HG03025 (cell line): ENCODE results near the gene SYNGR1.

Experiments
- ATAC-seq: cut with Tn5 transposase; IDR thresholded peaks from one replicate; pipeline ENCODE4 v1.9.1; 2021; ENCODE audit warnings: mild to moderate bottlenecking, moderate library complexity; ENCODE audit not compliant: unreplicated experiment, low FRiP score

Gene SYNGR1

DNA sequence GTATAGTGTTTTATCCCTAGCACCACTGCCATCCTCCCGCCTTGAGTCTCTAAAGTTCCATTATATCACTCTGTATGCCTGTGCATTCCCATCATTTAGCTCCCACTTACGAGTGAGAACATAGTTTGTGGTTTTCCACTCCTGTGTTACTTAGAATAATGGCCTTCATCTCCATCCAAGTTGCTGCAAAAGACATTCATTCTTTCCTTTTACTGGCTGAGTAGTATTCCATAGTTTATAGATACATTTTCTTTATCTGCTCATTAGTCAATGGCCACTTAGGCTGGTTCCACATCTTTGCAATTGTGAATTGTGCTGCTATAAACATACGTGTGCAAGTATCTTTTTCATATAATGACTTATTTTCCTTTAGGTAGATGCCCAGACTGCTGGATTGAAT is 74.2 kb downstream of the SYNGR1 start:
- ATAC-seq = no peak

DNA sequence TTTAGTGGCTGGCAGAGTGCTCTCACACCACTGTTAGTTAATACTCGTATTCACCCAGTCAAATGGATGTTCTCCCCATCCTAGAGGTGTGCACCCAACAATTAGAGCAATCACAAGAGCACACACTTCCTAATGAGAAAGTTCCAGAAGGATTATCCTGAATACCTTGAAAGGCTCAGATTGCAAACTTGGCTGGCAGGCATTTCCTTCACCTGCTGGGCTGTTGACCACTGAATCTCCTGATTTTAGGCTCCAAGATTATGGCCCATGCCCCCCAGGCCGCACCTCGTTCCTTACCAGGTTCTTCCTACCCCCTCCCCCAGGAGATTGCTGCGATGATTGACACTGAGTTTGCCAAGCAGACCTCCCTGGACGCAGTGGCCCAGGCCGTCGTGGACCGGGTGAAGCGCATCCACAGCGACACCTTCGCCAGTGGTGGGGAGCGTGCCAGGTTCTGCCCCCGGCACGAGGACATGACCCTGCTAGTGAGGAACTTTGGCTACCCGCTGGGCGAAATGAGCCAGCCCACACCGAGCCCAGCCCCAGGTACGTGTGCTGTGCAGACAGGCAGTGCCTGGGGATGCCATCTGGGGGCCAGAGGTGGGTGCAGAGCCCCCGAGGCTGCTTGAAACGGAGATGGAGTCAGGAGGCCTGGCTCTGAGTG is 76.7 kb downstream of the SYNGR1 start:
- ATAC-seq = no peak

DNA sequence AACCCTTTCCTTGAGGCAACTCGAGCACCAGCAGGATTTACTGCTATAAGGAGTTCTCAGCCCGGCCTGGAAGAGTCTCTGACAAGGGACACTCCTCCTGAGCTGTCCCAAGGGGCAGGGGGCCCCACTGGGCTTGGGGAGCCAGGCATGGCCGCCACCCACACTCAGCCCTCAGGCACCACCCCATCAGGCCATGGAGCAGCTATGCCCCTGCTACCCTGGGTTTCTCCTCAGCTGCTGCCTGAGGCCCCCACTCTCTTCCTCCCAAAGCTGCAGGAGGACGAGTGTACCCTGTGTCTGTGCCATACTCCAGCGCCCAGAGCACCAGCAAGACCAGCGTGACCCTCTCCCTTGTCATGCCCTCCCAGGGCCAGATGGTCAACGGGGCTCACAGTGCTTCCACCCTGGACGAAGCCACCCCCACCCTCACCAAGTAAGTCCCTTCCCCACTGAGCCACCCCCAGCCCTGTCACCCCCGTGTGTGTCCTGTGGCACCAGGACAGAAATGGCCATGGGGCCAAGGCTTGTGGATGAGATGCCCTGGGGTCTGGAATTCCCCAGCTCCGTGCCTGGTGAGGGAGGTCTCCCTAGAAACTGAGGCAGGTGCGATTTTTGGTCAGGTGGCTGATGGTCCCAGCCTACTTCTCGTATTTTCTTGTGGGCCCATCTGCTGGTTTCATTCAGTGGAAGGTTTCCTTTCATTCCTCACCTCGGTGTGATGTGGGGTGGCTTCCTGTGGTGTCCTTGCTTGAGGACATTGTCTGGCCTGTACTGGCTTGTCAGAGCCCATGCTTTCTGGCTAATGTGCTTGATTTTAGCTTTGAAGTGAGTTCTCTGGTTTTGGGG is 78.2 kb downstream of the SYNGR1 start:
- no peak for ATAC-seq

DNA sequence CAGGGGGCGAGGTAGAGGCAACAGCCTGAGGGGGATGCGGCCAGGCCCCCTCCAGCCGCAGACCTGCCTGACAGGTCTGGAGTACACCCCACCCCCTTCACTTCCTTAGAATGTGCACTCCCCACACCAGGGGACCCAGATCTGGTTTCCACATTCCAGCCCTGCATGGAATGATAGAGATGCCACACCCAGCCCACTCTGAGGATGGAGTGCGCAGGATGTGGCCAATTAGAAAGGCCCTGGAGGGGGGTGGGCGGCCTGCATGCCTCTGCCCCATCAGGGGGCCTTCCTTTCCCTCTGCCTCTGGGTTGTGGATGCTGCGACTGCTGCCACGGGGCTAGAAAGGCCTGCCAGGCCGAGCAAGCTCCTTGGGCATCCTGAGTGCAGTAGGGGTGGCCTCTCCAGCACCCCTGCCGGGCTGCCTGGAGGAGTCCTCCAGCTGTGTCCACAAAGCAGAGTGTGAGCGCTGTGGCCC is 78.8 kb downstream of the SYNGR1 start:
- ATAC-seq = no peak

DNA sequence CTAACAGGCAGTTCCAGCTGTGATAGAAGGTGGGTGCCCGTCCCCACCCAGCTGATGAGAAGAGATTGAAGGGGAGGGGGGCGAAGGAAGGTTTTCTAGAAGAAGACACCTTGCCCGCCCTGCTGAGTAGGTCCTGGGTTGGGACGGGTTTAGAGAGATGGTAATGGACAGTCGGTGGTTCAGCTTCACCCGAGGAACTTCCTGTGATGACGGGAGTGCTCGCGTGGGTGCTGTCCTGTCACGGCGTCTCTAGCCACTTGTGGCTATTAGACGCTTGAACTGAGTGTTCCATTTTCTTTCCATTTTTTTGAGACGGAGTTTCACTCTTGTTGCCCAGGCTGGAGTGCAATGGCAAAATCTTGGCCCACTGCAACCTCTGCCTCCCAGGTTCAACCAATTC is 79.4 kb downstream of the SYNGR1 start:
- ATAC-seq = no peak

DNA sequence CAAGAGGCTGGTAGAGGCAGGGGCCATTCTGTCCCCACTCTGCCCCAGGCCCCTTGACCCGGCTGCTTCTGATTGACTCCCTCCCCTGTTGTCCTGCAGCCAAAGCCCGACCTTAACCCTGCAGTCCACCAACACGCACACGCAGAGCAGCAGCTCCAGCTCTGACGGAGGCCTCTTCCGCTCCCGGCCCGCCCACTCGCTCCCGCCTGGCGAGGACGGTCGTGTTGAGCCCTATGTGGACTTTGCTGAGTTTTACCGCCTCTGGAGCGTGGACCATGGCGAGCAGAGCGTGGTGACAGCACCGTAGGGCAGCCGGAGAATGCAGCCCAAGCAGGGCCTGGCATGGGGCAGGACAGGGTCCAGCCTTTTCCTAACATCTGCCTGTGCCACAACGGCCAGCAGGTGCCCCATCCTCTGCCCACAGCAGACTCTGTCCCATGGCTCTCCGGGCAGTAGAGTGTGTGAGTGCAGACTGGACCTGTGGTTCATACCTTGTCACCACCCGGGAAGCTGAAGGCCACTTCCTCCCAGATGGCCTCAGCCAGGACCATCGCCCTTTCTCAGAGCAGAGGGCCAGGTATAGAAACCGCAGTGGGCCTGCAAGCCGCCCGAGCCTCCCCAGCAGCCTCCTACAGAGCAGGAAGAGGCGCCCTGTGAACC is 80.3 kb downstream of the SYNGR1 start:
- ATAC-seq = no peak

DNA sequence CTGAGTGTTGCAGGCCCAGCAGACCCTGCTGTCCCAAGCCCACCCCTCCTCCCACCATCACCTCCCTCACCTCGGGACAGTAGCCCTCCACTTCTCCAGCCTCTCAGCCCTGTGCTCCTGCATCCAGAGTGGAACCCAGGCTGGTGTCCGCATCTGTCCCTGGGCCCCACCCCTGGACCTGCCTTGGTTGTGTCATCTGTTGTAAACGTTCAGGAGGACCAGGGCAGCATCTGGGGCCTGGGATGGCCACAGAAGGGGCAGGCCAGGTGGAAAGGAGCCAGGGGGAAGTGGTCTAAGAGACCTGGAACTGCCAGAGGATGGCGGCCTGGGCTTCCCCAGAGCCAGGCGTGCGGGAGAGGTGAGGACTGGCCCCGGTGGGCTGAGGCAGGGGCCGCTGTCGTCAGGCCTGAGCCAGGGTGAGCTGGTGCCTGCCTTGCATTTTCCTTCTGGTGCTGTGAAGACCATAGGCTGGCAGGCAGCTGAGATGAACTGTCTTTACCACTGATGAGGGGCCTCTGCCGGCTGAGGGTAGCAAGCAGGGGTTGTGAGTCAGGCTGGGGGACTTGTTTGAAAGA is 80.9 kb downstream of the SYNGR1 start:
- no peak for ATAC-seq

DNA sequence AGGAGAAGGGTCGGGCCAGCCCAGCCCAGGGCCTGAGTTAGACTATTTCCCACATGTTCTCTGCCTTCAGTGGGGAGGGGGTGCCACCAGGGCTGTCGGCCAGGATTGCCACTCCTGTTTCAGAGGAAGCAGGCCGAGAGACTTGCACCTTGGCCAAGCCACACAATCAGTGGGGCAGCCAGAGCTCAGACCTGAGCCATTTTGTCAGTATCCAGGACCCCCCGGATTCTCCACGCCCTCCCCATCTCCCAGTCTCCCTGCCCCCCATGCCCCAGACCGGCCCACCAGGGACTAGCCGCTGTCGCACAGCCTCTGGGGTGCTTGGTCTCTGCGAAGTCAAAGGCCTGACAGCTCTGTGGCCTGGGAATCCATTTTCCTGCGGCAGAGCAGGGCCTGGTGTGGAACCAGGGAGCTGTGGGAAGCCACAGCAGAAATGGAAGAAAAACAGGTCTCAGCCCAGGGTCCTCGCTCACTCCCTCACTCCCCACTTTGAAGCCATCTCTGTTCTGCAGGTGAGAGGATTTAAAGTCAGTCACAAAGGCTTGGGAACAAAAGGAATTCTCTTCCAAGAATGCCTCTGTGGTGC is 81.5 kb downstream of the SYNGR1 start:
- no peak for ATAC-seq

DNA sequence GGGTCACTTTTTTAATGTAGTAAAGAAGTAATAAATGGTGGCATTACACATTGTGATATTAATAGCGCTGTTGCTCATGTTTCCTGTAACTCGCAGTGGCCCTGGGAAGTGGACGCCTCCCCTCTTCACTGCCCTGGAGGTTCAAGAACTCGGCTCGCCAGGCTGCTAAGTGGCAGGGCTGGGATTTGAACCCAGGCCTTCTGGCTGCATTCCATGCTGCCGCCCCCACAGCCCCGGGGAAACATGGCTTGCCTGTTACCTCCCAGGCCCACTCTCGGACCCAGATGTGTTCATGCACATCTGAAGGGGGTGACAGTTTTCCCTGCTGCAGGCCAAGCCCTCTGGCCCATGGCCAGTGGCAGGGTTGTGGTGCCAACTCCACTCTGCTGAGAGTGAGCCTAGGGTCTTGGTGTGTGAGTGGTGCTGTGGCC is 82.0 kb downstream of the SYNGR1 start:
- no peak for ATAC-seq

DNA sequence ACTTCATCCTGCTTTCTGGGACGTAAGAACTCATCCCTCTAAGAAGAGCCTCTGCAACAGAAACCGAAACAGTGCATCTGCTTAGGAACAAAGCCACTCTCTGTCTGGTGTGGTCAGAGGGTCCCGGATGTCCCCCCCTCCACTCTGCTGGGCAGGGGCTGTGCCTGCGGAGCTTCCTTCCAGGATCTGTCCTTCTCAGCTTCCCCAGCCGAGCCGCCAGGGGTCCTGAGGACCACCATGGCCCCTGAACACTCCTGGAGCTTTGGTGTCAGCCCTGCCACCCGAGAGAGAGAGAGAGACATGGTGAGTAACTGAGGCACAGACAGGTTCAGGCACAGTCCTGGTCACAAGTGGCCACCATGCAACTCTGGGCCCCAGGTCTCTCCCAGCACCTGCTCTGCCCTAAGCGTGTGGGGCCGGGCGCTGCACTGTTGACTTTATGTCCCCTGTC is 82.6 kb downstream of the SYNGR1 start:
- ATAC-seq = no peak

DNA sequence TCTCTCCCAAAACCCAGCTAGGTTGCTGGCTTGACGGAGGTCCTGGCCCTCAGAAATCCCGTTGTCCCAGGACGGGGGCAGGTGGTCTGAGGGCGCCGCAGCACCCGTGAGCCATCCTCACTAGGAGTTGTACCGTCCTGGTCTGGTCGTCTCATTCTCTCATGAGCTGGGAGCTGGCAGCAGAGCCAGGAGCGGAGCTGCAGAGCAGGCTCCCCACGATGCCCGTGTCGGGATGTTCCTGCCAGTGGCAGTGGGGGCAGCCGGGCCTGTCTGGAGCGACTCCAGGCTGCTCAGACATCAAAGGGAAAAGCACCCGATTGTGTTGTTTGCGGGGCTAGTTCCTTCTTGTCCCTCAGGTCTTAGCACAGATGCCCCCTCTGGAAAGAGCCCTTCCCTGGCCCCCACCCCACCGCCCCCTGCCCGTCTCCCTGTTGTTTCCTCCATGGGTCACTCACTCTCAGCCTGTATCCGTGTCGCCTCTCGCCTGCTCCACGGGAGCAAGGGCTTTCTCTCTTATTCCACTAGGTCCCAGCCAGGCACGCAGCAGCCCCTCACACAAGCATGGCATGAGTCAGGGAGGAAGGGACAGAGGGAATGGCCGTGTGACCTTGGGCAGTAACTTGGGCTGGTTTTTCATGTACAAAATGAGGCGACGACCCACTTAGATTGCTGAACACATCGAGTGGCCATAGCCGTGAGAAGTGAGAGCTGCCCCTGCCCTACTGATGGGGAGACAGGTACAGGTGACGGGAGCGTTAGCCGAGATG is 83.9 kb downstream of the SYNGR1 start:
- no peak for ATAC-seq

DNA sequence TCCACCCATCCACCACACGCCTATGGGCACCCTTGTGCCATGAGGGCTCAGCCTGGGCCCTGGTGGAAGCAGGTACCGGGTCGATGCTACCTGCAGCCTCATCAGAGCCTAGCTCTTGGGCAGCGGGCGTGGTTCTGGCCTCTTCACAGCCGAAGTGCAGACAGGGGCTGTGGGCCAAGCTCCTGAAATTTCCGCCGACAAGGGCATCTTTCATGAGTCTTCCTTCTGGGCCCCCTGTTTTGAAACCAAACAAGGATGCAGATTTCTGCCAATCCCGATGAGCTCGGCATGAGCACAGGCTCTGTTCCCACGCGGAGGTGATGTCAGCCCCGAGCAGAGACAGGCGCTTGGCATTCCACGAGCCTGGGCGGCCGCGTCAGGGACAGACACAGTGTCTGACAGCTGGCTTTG is 84.5 kb downstream of the SYNGR1 start:
- ATAC-seq = no peak

DNA sequence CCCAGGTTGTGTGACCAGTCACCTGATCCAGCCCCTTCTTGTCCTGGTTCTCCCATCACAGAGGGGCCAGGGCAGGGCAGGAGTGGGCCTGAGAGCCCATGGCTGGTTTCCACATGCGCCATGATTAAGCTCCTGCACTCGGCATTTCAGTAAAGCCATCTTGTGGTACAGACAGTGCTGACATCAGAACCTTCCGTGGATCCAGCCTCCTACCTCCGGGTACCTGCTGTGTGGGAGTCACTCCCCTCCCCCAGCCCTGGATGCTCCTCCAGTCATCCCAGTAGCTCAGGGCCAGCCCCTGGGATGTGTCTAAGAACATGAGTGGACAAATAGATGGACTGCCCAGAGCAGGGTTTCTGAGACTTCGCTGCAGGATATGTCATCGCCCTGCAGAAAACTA is 84.9 kb downstream of the SYNGR1 start:
- ATAC-seq = no peak
